GM19468 (cell line): ENCODE data around the gene GCSAML.
"Not testable (repeated sequence)": the region's sequence is repeated elsewhere in the genome, so short reads cannot be mapped to it uniquely, and the experiment has no call there.

ENCODE experiments used
- ATAC-seq: cut with Tn5 transposase; IDR thresholded peaks from one replicate; pipeline ENCODE4 v1.9.1; 2021; ENCODE audit warnings: mild to moderate bottlenecking, moderate library complexity, moderate number of reproducible peaks; ENCODE audit not compliant: unreplicated experiment; ENCODE audit errors: extremely low read depth

Gene GCSAML

DNA sequence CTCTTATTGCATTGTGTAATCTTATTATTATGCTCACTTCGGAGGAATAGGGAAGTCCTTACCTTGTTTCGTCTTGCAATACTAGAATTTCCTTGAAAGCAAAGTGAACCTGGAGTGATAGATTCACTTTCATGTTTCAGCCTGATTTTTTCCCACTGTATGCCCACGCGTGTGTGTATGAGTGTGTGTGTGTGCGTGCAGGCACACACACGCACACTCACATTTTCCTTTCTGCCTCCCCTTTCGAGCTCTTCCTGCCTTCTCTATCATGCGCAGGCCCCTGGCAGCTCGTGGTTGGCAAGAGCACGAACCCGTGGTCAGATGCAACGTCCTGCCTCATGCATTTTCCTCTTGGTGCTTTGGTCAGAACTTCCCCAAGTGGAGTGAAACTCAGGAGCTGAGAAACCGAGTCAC lies at the start of gene GCSAML:
TSS of gene GCSAML (plus strand) at position 366 of the 414 bp plus-strand sequence. CDS start 58 bp downstream, outside the sequence.
- no peak for ATAC-seq

GRCh38 chr1:247500865-247501264 lies 48.1 kb upstream of the GCSAML start:
- no peak for ATAC-seq

DNA sequence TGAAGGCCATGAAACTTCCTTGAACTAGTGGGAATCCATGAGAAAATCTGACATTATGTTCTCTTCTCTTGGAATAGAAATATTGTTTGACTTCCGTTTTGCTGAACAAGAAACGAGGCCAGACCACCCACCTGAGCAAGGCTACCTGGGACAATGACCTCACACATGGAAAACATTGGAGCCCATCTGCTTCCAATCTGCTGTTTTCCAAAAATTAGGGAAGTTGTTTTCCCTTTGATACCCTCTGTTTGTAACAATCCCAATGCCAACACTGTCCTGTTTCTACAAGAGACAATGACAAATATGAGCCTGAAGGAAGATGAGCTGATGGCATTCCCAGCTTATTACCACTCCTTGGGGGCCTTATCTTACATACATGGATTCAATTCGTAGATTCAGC lies 42.1 kb upstream of the GCSAML start:
- ATAC-seq = no peak

- ATAC-seq = no peak
Observed at GRCh38 chr1:247517795-247518612, 30.9 kb upstream of the GCSAML start.

DNA sequence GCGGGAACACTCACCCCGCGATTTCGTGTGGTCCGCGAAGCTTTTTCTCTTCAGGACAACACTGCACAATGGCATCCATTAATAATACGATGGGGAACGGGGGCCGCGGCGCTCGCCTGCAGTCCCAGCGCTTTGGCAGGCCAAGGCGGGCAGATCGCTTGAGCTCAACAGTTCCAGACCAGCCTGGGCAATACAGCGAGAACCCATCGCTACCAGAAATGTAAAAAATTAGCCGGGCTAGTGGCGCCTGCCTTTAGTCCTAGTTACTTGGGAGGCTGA lies 30.4 kb upstream of the GCSAML start:
- ATAC-seq = no peak

DNA sequence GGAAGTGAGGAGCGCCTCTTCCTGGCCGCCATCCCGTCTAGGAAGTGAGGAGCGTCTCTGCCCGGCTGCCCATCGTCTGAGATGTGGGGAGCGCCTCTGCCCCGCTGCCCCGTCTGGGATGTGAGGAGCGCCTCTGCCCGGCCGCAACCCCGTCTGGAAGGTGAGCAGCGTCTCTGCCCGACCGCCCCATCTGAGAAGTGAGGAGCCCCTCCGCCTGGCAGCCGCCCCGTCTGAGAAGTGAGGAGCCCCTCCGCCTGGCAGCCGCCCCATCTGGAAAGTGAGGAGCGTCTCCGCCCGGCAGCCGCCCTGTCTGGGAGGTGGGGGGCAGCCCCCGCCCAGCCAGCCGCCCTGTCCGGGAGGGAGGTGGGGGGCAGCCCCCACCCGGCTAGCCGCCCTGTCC lies 27.0 kb upstream of the GCSAML start:
- not testable (repeated sequence) for ATAC-seq

DNA sequence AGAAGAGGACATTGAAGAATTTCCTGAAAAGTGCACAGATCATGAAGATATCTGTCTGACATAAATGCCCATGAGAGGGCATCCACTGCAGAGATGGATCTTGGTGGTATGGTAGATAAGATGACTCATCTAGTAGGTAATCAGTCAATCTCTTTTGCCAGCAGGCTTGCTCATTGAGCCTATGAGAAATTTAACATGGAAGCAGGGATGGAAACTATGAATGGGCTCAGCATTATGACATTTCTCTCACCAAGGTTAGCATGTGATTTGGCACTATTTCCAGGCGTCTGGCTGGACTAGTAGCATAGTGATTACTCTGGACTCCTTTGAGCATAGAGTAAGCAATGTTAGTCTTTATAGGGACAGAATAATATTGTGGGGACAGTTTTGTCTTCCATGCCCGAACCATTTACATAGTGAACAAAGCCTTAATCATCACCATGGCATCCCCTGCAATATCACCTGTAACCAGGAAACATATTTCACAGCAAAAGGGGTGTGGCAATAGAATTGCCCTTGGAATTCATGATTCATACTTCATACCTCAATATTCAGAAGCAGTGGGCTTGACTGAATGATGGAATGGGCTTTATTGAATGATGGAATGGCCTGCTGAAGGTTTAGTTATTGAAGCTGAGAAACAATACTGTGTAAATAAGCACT lies 20.0 kb upstream of the GCSAML start:
- ATAC-seq = no peak

DNA sequence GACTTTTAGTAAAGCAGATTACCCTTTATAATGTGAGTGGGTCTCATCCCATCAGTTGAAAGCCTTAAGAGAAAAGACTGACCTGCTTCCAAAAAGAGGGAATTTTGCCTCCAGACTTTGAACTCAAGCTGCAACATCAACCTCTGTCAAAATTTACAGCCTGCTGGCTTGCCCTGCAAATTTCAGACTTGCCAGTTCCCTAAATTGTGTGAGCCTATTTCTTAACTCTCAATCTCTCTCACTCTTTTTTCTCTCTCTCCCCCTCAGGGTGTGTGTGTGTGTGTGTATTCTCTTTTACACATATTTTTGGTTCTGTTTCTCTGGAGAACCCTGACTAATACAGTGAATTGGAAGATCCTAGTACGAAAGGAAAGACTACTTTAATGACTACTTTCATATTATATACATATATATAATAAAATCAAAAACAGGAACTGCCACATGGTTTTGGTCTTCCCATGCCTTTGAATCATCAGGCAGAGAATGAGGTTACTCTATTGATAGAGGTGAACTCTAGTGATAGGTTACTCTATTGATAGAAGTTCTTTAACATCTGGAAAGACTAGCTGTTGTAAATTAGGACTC lies 19.1 kb upstream of the GCSAML start:
- no peak for ATAC-seq

- ATAC-seq = no peak
Observed at GRCh38 chr1:247530785-247531184, 18.1 kb upstream of the GCSAML start.

- no peak for ATAC-seq
Observed at GRCh38 chr1:247531937-247532336, 17.0 kb upstream of the GCSAML start.

- ATAC-seq = no peak
Observed at GRCh38 chr1:247535402-247535801, 13.5 kb upstream of the GCSAML start.

- ATAC-seq = no peak
Observed at GRCh38 chr1:247536340-247536739, 12.6 kb upstream of the GCSAML start, which contains the start of gene OR2C3. Gene OR2C3, minus strand, starts transcription at chr1:247536440. Its CDS starts 3,929 bp downstream, at chr1:247532511.

DNA sequence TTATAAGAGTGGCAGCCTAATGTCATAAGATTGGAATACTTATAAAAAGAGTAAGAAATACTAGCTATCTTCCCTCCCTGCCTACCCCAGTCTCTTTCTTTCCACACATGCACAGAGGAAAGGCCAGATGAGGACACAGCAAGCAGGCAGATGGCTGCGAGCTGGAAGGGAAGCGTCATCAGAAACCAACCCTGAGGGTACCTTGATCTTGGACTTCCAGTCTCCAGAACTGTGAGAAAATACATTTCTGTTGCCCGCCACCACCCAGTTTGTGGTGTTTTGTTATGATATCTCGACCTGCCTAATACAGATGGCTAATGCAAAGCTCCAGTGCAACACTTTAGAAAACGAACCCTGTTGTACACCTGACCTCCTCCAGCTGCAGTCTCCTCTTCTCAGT lies 10.4 kb upstream of the GCSAML start:
- no peak for ATAC-seq

- no peak for ATAC-seq
Observed at GRCh38 chr1:247539215-247539614, 9.7 kb upstream of the GCSAML start.

DNA sequence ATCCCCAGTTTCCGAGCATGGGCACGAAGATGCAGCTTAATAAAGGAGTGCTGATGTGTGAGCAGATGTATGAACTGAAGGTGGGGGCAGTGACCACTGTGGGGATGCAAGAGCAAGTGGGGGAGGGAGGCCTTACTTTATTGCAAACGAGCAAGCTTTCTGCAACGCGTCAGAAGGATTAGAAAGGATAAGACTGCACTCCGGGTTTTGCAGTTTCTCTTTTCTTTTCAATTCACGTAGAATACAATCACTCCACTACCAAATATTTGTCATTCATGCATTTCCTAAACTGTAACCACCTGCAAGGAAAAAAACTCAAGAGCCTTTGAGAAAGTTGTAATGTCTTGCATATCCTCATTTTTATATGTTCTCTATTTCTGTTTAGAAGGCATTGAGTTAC lies 8.4 kb upstream of the GCSAML start:
- ATAC-seq = no peak

DNA sequence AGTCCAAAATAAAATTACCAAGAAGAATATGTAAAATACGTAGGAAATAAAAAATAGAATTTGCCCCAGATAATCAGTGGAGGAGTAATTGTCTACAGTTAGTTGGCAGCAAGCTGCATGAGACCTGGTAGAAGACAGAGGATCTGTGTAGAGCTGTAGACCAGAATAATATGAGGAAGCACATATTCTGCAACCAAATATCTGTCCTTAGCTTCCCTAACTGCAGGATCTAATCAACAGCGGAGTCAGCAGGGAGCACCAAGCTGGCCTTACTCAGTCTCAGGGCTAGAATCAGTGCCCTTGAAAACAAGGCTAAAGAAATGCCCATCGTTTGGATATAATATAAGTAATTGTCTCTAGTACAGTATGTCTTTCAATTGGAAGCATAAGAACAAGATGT lies 6.1 kb upstream of the GCSAML start:
- no peak for ATAC-seq

- no peak for ATAC-seq
Observed at GRCh38 chr1:247548092-247548491, 842 bp upstream of the GCSAML start.

GRCh38 chr1:247551721-247552120 lies 2.8 kb downstream of the GCSAML start:
- ATAC-seq = no peak

- ATAC-seq = no peak
Observed at GRCh38 chr1:247552231-247552630, 3.3 kb downstream of the GCSAML start.

DNA sequence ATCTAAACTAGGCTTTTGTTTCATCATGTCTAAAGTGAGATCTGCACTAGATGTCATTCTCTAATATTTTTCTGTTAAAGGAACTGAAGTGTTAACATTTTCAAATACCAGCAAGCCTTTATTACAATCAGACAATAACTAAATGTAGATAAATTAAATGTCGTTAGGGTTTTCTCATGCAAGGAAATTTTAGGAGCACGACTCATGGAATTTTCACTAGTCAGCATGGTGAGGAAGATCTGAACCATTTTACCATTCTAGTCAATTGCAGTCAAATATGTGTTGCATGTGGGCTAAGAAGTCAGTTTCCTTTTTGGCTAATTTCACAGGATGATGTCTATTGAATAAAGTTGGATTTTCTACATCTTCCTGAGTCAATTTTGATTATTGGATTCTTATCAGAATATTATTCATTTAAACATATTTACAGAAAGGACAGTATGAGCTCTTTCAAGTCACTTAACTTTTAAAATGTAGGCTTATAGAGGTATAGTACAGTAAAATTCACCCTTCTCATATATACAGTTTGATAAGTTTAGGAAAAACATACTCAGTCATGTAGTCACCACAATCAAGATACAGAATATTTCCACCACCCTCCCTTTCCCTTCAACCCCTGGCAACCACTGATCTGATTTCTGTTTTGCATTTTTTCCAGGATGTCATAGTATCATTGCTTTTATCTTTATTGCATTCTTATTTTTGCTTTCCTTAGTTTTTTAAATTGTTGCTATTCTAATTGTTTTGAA lies 9.2 kb downstream of the GCSAML start:
- no peak for ATAC-seq

DNA sequence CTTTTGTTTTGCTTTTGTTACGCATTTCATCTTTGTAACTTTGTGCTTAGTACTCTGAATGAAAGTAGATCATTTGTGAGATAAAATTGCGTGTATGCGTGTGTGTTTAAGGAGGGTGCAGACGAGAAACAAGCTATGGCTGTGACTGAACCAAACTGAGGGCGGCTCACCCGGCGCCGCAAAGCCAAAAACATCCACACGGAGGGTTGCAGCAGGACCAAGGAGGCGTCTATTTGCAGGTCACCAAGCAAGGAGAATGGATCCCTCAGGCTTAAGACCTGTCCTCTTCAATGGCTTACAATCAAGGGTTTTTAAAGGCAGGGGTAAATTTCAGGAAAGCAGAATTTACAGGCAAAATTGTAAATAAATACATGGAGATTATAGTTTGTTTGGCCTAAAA lies 12.8 kb downstream of the GCSAML start:
- no peak for ATAC-seq
